H1 (cell line): Measurements from ENCODE around the gene VPS18. TPM values are rescaled to one million over a fixed set of nuclear protein-coding genes. Genes with fewer than 3 reads are reported as not detected.

Experiments
- CTCF ChIA-PET: fragments of 300-600 bp; sonication (Branson Sonifier 250); formaldehyde crosslinking; loops from one replicate; lab custom pipeline; 2021; ENCODE audit not compliant: partially characterized antibody; lab: Charles Lee
- POLR2A ChIA-PET: fragments of 300-600 bp; sonication (Branson Sonifier 250); formaldehyde crosslinking; loops from one replicate; lab custom pipeline; 2021; ENCODE audit warnings: inconsistent platforms; ENCODE audit not compliant: partially characterized antibody; lab: Charles Lee
- DNase-seq, 2 experiments: peaks; one replicate each; pipeline versions ENCODE4 v3.0.0 to v3.0.0-alpha.2; 2010 to 2022; ENCODE audit warnings: low spot score in 2 of 2, low read depth in 1 of 2, mixed read lengths in 1 of 2
- FAIRE-seq: peaks from 2 replicates; lab custom pipeline; 2011; peaks lifted over from hg19 to GRCh38; lab: Jason Lieb, UNC
- H2AFZ ChIP-seq: 2 replicates; pipeline ENCODE4 v1.8.1; 2012; ENCODE audit warnings: low read length, inconsistent platforms
- H2AK5ac ChIP-seq: 2 replicates; pipeline ENCODE4 v1.6.1; 2013; ENCODE audit warnings: low read depth, low read length
- H2BK120ac ChIP-seq: replicated peaks from 2 replicates; pipeline ENCODE3; 2013; ENCODE audit warnings: low read depth, low read length, inconsistent platforms
- H2BK12ac ChIP-seq: 2 replicates; pipeline ENCODE4 v1.6.1; 2013; ENCODE audit warnings: low read depth, low read length
- H2BK15ac ChIP-seq: 2 replicates; pipeline ENCODE4 v1.6.1; 2013; ENCODE audit warnings: low read length
- H2BK20ac ChIP-seq: 2 replicates; pipeline ENCODE4 v1.6.1; 2013; ENCODE audit warnings: low read length
- H2BK5ac ChIP-seq: 2 replicates; pipeline ENCODE4 v1.6.1; 2013; ENCODE audit warnings: low read depth, low read length
- H3K14ac ChIP-seq: 2 replicates; pipeline ENCODE4 v1.6.1; 2013; ENCODE audit warnings: inconsistent platforms; ENCODE audit not compliant: insufficient read length
- H3K18ac ChIP-seq: 2 replicates; pipeline ENCODE4 v1.6.1; 2013; ENCODE audit warnings: low read length; ENCODE audit errors: extremely low read depth
- H3K23ac ChIP-seq: 2 replicates; pipeline ENCODE4 v1.6.1; 2013; ENCODE audit warnings: inconsistent platforms; ENCODE audit not compliant: insufficient read length
- H3K23me2 ChIP-seq: 2 replicates; pipeline ENCODE4 v1.6.1; 2013; ENCODE audit warnings: low read depth, low read length
- H3K27ac ChIP-seq: 2 replicates; pipeline ENCODE4 v1.6.1; 2011; ENCODE audit warnings: low read depth, low read length, inconsistent platforms
- H3K27me3 ChIP-seq, 4 experiments: replicated peaks in 1 of 4; 1 replicate in 1 of 4; 2 replicates in 3 of 4; pipeline versions ENCODE4 v1.6.1 to v1.8.1; 2011 to 2013; ENCODE audit warnings: low read length in 3 of 4, mild to moderate bottlenecking in 3 of 4, inconsistent platforms in 2 of 4, mixed read lengths in 2 of 4, moderate library complexity in 1 of 4; ENCODE audit not compliant: control insufficient read depth in 3 of 4, insufficient read depth in 3 of 4; ENCODE audit errors: extremely low read depth in 1 of 4
- H3K36me3 ChIP-seq, 4 experiments: 2 replicates each; pipeline versions ENCODE4 v1.6.1 to v1.8.1; 2011 to 2013; ENCODE audit warnings: mild to moderate bottlenecking in 4 of 4, low read length in 3 of 4, moderate library complexity in 2 of 4, control low read depth in 1 of 4, inconsistent platforms in 1 of 4; ENCODE audit not compliant: insufficient read depth in 4 of 4, control insufficient read depth in 2 of 4
- H3K4ac ChIP-seq: replicated peaks from 2 replicates; pipeline ENCODE3; 2013; ENCODE audit warnings: low read length, low read depth, mixed read lengths, inconsistent platforms; ENCODE audit not compliant: insufficient read length
- H3K4me1 ChIP-seq, 4 experiments: replicated peaks in 1 of 4; 1 replicate in 1 of 4; 2 replicates in 3 of 4; pipeline versions ENCODE4 v1.6.1 to v1.8.1; 2011 to 2013; ENCODE audit warnings: low read length in 3 of 4, inconsistent platforms in 2 of 4, mixed read lengths in 1 of 4; ENCODE audit not compliant: insufficient read depth in 4 of 4, control insufficient read depth in 3 of 4
- H3K4me2 ChIP-seq, 2 experiments: 2 replicates each; pipeline versions ENCODE4 v1.6.1 to v1.8.1; 2011 to 2013; ENCODE audit warnings: low read depth in 2 of 2, low read length in 2 of 2, control low read depth in 1 of 2, inconsistent platforms in 1 of 2, mild to moderate bottlenecking in 1 of 2; ENCODE audit not compliant: insufficient read depth in 1 of 2
- H3K4me3 ChIP-seq, 4 experiments: fragments of 200-600, 300-600 bp in 1 of 4; sonication (generic), shearing (Covaris generic), sonication (Bioruptor Twin) in 1 of 4; 2 replicates each; pipeline versions ENCODE4 v1.5.1 to v1.8.1; 2011 to 2016; ENCODE audit warnings: low read length in 4 of 4, low read depth in 3 of 4, control low read depth in 2 of 4, inconsistent platforms in 2 of 4, mild to moderate bottlenecking in 2 of 4, mixed read lengths in 1 of 4, moderate library complexity in 1 of 4; ENCODE audit not compliant: insufficient read depth in 2 of 4; ENCODE audit errors: extremely low read depth in 1 of 4
- H3K56ac ChIP-seq: replicated peaks from 2 replicates; pipeline ENCODE3; 2013; ENCODE audit warnings: low read depth, mild to moderate bottlenecking, mixed read lengths, low read length, inconsistent platforms; ENCODE audit not compliant: insufficient read length
- H3K79me1 ChIP-seq: 2 replicates; pipeline ENCODE4 v1.6.1; 2013; ENCODE audit warnings: low read depth, low read length, control low read depth
- H3K79me2 ChIP-seq, 2 experiments: 2 replicates each; pipeline versions ENCODE4 v1.6.1 to v1.8.1; 2012 to 2013; ENCODE audit warnings: low read length in 2 of 2, mild to moderate bottlenecking in 2 of 2, inconsistent platforms in 1 of 2; ENCODE audit not compliant: insufficient read depth in 2 of 2, control insufficient read depth in 1 of 2
- H3K9ac ChIP-seq, 4 experiments: replicated peaks in 1 of 4; 1 replicate in 1 of 4; 2 replicates in 3 of 4; pipeline versions ENCODE4 v1.6.1 to v1.8.1; 2011 to 2013; ENCODE audit warnings: low read depth in 3 of 4, low read length in 3 of 4, control low read depth in 2 of 4, mild to moderate bottlenecking in 2 of 4, moderate library complexity in 2 of 4, inconsistent platforms in 1 of 4; ENCODE audit errors: extremely low read depth in 1 of 4
- H3K9me3 ChIP-seq, 2 experiments: 2 replicates each; pipeline versions ENCODE4 v1.6.1 to v1.8.1; 2012 to 2013; ENCODE audit warnings: mild to moderate bottlenecking in 2 of 2, moderate library complexity in 2 of 2, control low read depth in 1 of 2, inconsistent platforms in 1 of 2, low read depth in 1 of 2, low read length in 1 of 2, mixed read lengths in 1 of 2; ENCODE audit not compliant: insufficient read depth in 2 of 2
- H4K20me1 ChIP-seq, 2 experiments: replicated peaks in 1 of 2; 2 replicates each; pipeline versions ENCODE3 to v1.8.1; 2011 to 2013; ENCODE audit warnings: inconsistent platforms in 2 of 2, low read length in 2 of 2, mild to moderate bottlenecking in 1 of 2; ENCODE audit not compliant: insufficient read depth in 2 of 2, control insufficient read depth in 1 of 2
- H4K5ac ChIP-seq: 2 replicates; pipeline ENCODE4 v1.6.1; 2013; ENCODE audit warnings: low read length, low read depth, mixed read lengths, inconsistent platforms; ENCODE audit not compliant: insufficient read length
- H4K8ac ChIP-seq: 2 replicates; pipeline ENCODE4 v1.8.0; 2013; ENCODE audit warnings: mild to moderate bottlenecking, moderate library complexity, low read length, inconsistent platforms; ENCODE audit not compliant: insufficient read depth; ENCODE audit errors: extremely low read depth
- H4K91ac ChIP-seq: replicated peaks from 2 replicates; pipeline ENCODE3; 2013; ENCODE audit warnings: low read length, mixed read lengths, inconsistent platforms; ENCODE audit not compliant: insufficient read length
- CEBPB ChIP-seq: IDR thresholded peaks from 2 replicates; pipeline ENCODE4 v1.6.1; 2012; ENCODE audit warnings: low read depth, low read length
- SP2 ChIP-seq: IDR thresholded peaks from 2 replicates; pipeline ENCODE4 v1.6.1; 2012; ENCODE audit warnings: mild to moderate bottlenecking, low read length, inconsistent platforms
- WGBS, 2 experiments: shearing (Covaris generic) in 1 of 2; methylation state at CpG; one replicate each; pipeline versions ENCODE4 v1.1.6 to v1.1.7; 2013 to 2015; ENCODE audit warnings: low lambda C conversion rate in 2 of 2, mixed read lengths in 2 of 2, inconsistent platforms in 1 of 2, low coverage in 1 of 2, missing lambda C conversion rate in 1 of 2; ENCODE audit not compliant: insufficient replicate concordance in 2 of 2, insufficient coverage in 1 of 2, insufficient read length in 1 of 2; ENCODE audit errors: extremely low coverage in 1 of 2, missing lambda C conversion rate in 1 of 2; 5-methylcytosine and 5-hydroxymethylcytosine counted together
- polyA plus RNA-seq, 7 experiments: library from polyadenylated mRNA; depleted of rRNA in 3 of 7; stranded (reverse) in 5 of 7; unstranded in 2 of 7; fragments of >200 nt in 5 of 7; fragments of 200-250 nt in 2 of 7; gene quantifications; 1 replicate in 5 of 7; 2 replicates in 1 of 7; 4 replicates in 1 of 7; pipeline versions ENCODE4 v1.2.1 to v1.2.3, GENCODE V29; 2011 to 2013; ENCODE audit warnings: missing spikeins in 2 of 7, mixed read lengths in 2 of 7
- total RNA-seq: library from RNA; stranded (reverse); fragmentation: NEBNext Ultra II Directional; extraction: Animal tissue kit (Norgen Biotek cat#: 25700); gene quantifications from 2 replicates; pipeline ENCODE4 v1.2.1, GENCODE V29; 2021

The VPS18 gene
- total and polyA plus RNA-seq, 2 of the 8 experiments (the other 6 are each of a cell fraction or from before 2014, with no cell fraction given) = 28.9 to 32.7 TPM

DNA sequence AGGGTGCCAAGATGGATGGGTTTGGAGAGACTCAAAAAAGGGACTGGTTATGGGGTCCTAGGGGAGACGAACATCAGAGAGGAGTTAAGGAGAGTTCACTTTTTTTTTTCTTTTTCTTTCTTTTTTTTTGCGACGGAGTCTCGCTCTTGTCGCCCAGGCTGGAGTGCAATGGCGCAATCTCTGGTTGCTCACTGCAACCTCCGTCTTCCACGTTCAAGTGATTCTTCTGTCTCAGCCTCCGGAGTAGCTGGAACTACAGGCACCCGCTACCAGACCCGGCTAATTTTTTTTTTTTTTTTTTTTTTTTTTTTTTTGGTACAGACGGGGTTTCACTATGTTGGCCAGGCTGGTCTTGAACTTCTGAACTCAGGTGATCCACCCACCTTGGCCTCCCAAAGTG lies 49.2 kb upstream of the VPS18 start:
- peak overlapping the region; percentile 88; the same call in 1 of the 2 replicates for H2BK5ac ChIP-seq
- WGBS, 2 experiments = 33% methylated on average over 11 of the region's 12 CpGs; no CpG with 5 or more reads in 1 of the 2 experiments
- no peak for FAIRE-seq
- H4K20me1 ChIP-seq = peaks cover 5 to 18% of the 10 kb centered on the region in 2 experiments
- H3K23ac ChIP-seq = no peak overlapping the region
- no peak overlapping the region for H3K56ac ChIP-seq
- H2AFZ ChIP-seq = no peak overlapping the region
- CTCF ChIA-PET = interaction anchor here (0.8 to 14.5 kb wide), 13 partner anchors 12 to 166 kb away, joined by 3 to 157 read pairs (median 5); partner anchors contain the start of gene RHOV
- no peak overlapping the region for H2AK5ac ChIP-seq
- H3K4me3 ChIP-seq = peak overlapping the region; percentile 65 to 88 (median 76)
- H3K79me1 ChIP-seq = peaks cover 24% of the 10 kb centered on the region
- H2BK120ac ChIP-seq = no peak overlapping the region
- peak overlapping the region; percentile 68 for H4K5ac ChIP-seq
- H3K4me2 ChIP-seq = peak overlapping the region; percentile 85 to 96
- H4K8ac ChIP-seq = peak overlapping the region; percentile 97; the same call in 1 of the 2 replicates
- no peaks in the 10 kb centered on the region for H3K9me3 ChIP-seq
- H3K79me2 ChIP-seq = peaks cover 0 to 48% of the 10 kb centered on the region in 2 experiments; a peak in 3 of 4 replicates
- peaks cover 0 to 26% (median 15%) of the 10 kb centered on the region in 4 experiments; a peak in 6 of 7 replicates for H3K4me1 ChIP-seq
- TF ChIP-seq CEBPB = peak; percentile 47; the same call in 1 of the 2 replicates
- no peak for TF ChIP-seq SP2
- TF ChIP-seq, all 59 proteins: peak for 1
- H3K14ac ChIP-seq = no peak overlapping the region
- peaks cover 0 to 2% (median 0%) of the 10 kb centered on the region in 4 experiments; a peak in 1 of 7 replicates for H3K27me3 ChIP-seq
- peak overlapping the region; percentile 35; the same call in 1 of the 2 replicates for H2BK12ac ChIP-seq
- H4K91ac ChIP-seq = peak overlapping the region; percentile 97
- DNase-seq = no peak
- H3K18ac ChIP-seq = peak overlapping the region; percentile 93
- POLR2A ChIA-PET = interaction anchor here (0.7 to 3.1 kb wide), 23 partner anchors 9 to 180 kb away, joined by 3 to 37 read pairs (median 5); partner anchors contain the start of genes CHAC1, DNAJC17, GCHFR and PPP1R14D
- H3K4ac ChIP-seq = peak overlapping the region; percentile 91
- peak overlapping the region; percentile 82; the same call in 1 of the 2 replicates for H3K27ac ChIP-seq
- H2BK20ac ChIP-seq = no peak overlapping the region
- H3K23me2 ChIP-seq = peaks cover 13% of the 10 kb centered on the region
- H2BK15ac ChIP-seq = no peak overlapping the region
- H3K9ac ChIP-seq = peak overlapping the region in 3 of 4 experiments; percentile 56 to 82 (median 78); a peak in 5 of 7 replicates
- peaks cover 0 to 17% (median under 1%) of the 10 kb centered on the region in 4 experiments; a peak in 4 of 8 replicates for H3K36me3 ChIP-seq
